ENCODE results near the gene ZNF326.
"Not testable (repeated sequence)": the region's sequence is repeated elsewhere in the genome, so short reads cannot be mapped to it uniquely, and the experiment has no call there.

ZNF326 gene

GRCh38 chr1:90039652-90040051 lies 44.7 kb downstream of the ZNF326 start:
- no peaks in the 10 kb centered on the region for H3K9me3 ChIP-seq (ENCODE audit: control insufficient read depth in 1 of 2, low read length in 2 of 2)
- no peak overlapping the region for H3K4me3 ChIP-seq (ENCODE audit: low read depth in 1 of 2, low read length in 2 of 2)
- no peaks in the 10 kb centered on the region for H3K36me3 ChIP-seq (ENCODE audit: control insufficient read depth in 1 of 2, insufficient read depth in 2 of 2, low read length in 2 of 2)
- no peak overlapping the region for H3K27ac ChIP-seq (ENCODE audit: low read depth, low read length)
- no peaks in the 10 kb centered on the region for H3K4me1 ChIP-seq (ENCODE audit: control insufficient read depth in 1 of 2, insufficient read depth in 2 of 2, low read length in 2 of 2)
- no peak overlapping the region for H3K9ac ChIP-seq (ENCODE audit: low read depth in 1 of 2, low read length in 2 of 2)
- H3K27me3 ChIP-seq (ENCODE audit: control insufficient read depth in 1 of 2, insufficient read depth in 2 of 2, low read length in 2 of 2), result no peaks in the 10 kb centered on the region

GRCh38 chr1:90043586-90043985 lies 48.7 kb downstream of the ZNF326 start:
- H3K4me3 ChIP-seq (ENCODE audit: low read depth in 1 of 2, low read length in 2 of 2), result no peak overlapping the region

GRCh38 chr1:90044346-90044745 lies 49.4 kb downstream of the ZNF326 start:
- Histone ChIP-seq H3K9me3 (ENCODE audit: control insufficient read depth in 1 of 2, low read length in 2 of 2) (no peaks in the 10 kb centered on the region), H3K27me3 (ENCODE audit: control insufficient read depth in 1 of 2, insufficient read depth in 2 of 2, low read length in 2 of 2) (no peaks in the 10 kb centered on the region)

More at GRCh38 chr1:90043586-90043985, 48.7 kb downstream of the ZNF326 start:
- Histone ChIP-seq H3K27ac (ENCODE audit: low read depth, low read length) (no peak overlapping the region), H3K9ac (ENCODE audit: low read depth in 1 of 2, low read length in 2 of 2) (no peak overlapping the region), H3K27me3 (ENCODE audit: control insufficient read depth in 1 of 2, insufficient read depth in 2 of 2, low read length in 2 of 2) (no peaks in the 10 kb centered on the region), H3K9me3 (ENCODE audit: control insufficient read depth in 1 of 2, low read length in 2 of 2) (no peaks in the 10 kb centered on the region), H3K36me3 (ENCODE audit: control insufficient read depth in 1 of 2, insufficient read depth in 2 of 2, low read length in 2 of 2) (no peaks in the 10 kb centered on the region), H3K4me1 (ENCODE audit: control insufficient read depth in 1 of 2, insufficient read depth in 2 of 2, low read length in 2 of 2) (no peaks in the 10 kb centered on the region)

GRCh38 chr1:90045853-90046563 lies 51.1 kb downstream of the ZNF326 start:
- H3K9me3 ChIP-seq (ENCODE audit: control insufficient read depth in 1 of 2, low read length in 2 of 2), result no peaks in the 10 kb centered on the region
- H3K27ac ChIP-seq (ENCODE audit: low read depth, low read length), result no peak overlapping the region
- H3K36me3 ChIP-seq (ENCODE audit: control insufficient read depth in 1 of 2, insufficient read depth in 2 of 2, low read length in 2 of 2), result no peaks in the 10 kb centered on the region
- H3K4me1 ChIP-seq (ENCODE audit: control insufficient read depth in 1 of 2, insufficient read depth in 2 of 2, low read length in 2 of 2), result no peaks in the 10 kb centered on the region
- H3K4me3 ChIP-seq (ENCODE audit: low read depth in 1 of 2, low read length in 2 of 2), result no peak overlapping the region
- H3K9ac ChIP-seq (ENCODE audit: low read depth in 1 of 2, low read length in 2 of 2), result no peak overlapping the region
- no peaks in the 10 kb centered on the region for H3K27me3 ChIP-seq (ENCODE audit: control insufficient read depth in 1 of 2, insufficient read depth in 2 of 2, low read length in 2 of 2)

More at GRCh38 chr1:90044346-90044745, 49.4 kb downstream of the ZNF326 start:
- no peak overlapping the region for H3K4me3 ChIP-seq (ENCODE audit: low read depth in 1 of 2, low read length in 2 of 2)
- no peak overlapping the region for H3K27ac ChIP-seq (ENCODE audit: low read depth, low read length)
- H3K36me3 ChIP-seq (ENCODE audit: control insufficient read depth in 1 of 2, insufficient read depth in 2 of 2, low read length in 2 of 2), result no peaks in the 10 kb centered on the region
- H3K4me1 ChIP-seq (ENCODE audit: control insufficient read depth in 1 of 2, insufficient read depth in 2 of 2, low read length in 2 of 2), result no peaks in the 10 kb centered on the region
- H3K9ac ChIP-seq (ENCODE audit: low read depth in 1 of 2, low read length in 2 of 2), result no peak overlapping the region

GRCh38 chr1:90046635-90047034 lies 51.7 kb downstream of the ZNF326 start:
- no peaks in the 10 kb centered on the region for H3K27me3 ChIP-seq (ENCODE audit: control insufficient read depth in 1 of 2, insufficient read depth in 2 of 2, low read length in 2 of 2)
- no peak overlapping the region for H3K4me3 ChIP-seq (ENCODE audit: low read depth in 1 of 2, low read length in 2 of 2)
- no peaks in the 10 kb centered on the region for H3K36me3 ChIP-seq (ENCODE audit: control insufficient read depth in 1 of 2, insufficient read depth in 2 of 2, low read length in 2 of 2)
- H3K9ac ChIP-seq (ENCODE audit: low read depth in 1 of 2, low read length in 2 of 2), result no peak overlapping the region
- no peaks in the 10 kb centered on the region for H3K4me1 ChIP-seq (ENCODE audit: control insufficient read depth in 1 of 2, insufficient read depth in 2 of 2, low read length in 2 of 2)
- no peak overlapping the region for H3K27ac ChIP-seq (ENCODE audit: low read depth, low read length)
- no peaks in the 10 kb centered on the region for H3K9me3 ChIP-seq (ENCODE audit: control insufficient read depth in 1 of 2, low read length in 2 of 2)

- Histone ChIP-seq H3K4me1 (ENCODE audit: control insufficient read depth in 1 of 2, insufficient read depth in 2 of 2, low read length in 2 of 2) (no peaks in the 10 kb centered on the region), H3K27ac (ENCODE audit: low read depth, low read length) (no peak overlapping the region), H3K9ac (ENCODE audit: low read depth in 1 of 2, low read length in 2 of 2) (no peak overlapping the region), H3K27me3 (ENCODE audit: control insufficient read depth in 1 of 2, insufficient read depth in 2 of 2, low read length in 2 of 2) (no peaks in the 10 kb centered on the region), H3K9me3 (ENCODE audit: control insufficient read depth in 1 of 2, low read length in 2 of 2) (no peaks in the 10 kb centered on the region), H3K4me3 (ENCODE audit: low read depth in 1 of 2, low read length in 2 of 2) (no peak overlapping the region), H3K36me3 (ENCODE audit: control insufficient read depth in 1 of 2, insufficient read depth in 2 of 2, low read length in 2 of 2) (no peaks in the 10 kb centered on the region)
Measured at GRCh38 chr1:90048043-90048442, 53.1 kb downstream of the ZNF326 start.

GRCh38 chr1:90062700-90063643 lies 68.1 kb downstream of the ZNF326 start:
- H3K36me3 ChIP-seq (ENCODE audit: control insufficient read depth in 1 of 2, insufficient read depth in 2 of 2, low read length in 2 of 2); H3K4me3 ChIP-seq (ENCODE audit: low read depth in 1 of 2, low read length in 2 of 2); H3K9ac ChIP-seq (ENCODE audit: low read depth in 1 of 2, low read length in 2 of 2): not testable (repeated sequence)

GRCh38 chr1:90064109-90064508 lies 69.2 kb downstream of the ZNF326 start:
- H3K9me3 ChIP-seq (ENCODE audit: control insufficient read depth in 1 of 2, low read length in 2 of 2); H3K27ac ChIP-seq (ENCODE audit: low read depth, low read length); H3K9ac ChIP-seq (ENCODE audit: low read depth in 1 of 2, low read length in 2 of 2); H3K4me1 ChIP-seq (ENCODE audit: control insufficient read depth in 1 of 2, insufficient read depth in 2 of 2, low read length in 2 of 2); H3K4me3 ChIP-seq (ENCODE audit: low read depth in 1 of 2, low read length in 2 of 2); H3K27me3 ChIP-seq (ENCODE audit: control insufficient read depth in 1 of 2, insufficient read depth in 2 of 2, low read length in 2 of 2); H3K36me3 ChIP-seq (ENCODE audit: control insufficient read depth in 1 of 2, insufficient read depth in 2 of 2, low read length in 2 of 2): not testable (repeated sequence)

More at GRCh38 chr1:90062700-90063643, 68.1 kb downstream of the ZNF326 start:
- H3K9me3 ChIP-seq (ENCODE audit: control insufficient read depth in 1 of 2, low read length in 2 of 2); H3K4me1 ChIP-seq (ENCODE audit: control insufficient read depth in 1 of 2, insufficient read depth in 2 of 2, low read length in 2 of 2); H3K27ac ChIP-seq (ENCODE audit: low read depth, low read length); H3K27me3 ChIP-seq (ENCODE audit: control insufficient read depth in 1 of 2, insufficient read depth in 2 of 2, low read length in 2 of 2): not testable (repeated sequence)

- Histone ChIP-seq H3K4me3 (ENCODE audit: low read depth in 1 of 2, low read length in 2 of 2) (no peak overlapping the region), H3K27ac (ENCODE audit: low read depth, low read length) (no peak overlapping the region), H3K36me3 (ENCODE audit: control insufficient read depth in 1 of 2, insufficient read depth in 2 of 2, low read length in 2 of 2) (no peaks in the 10 kb centered on the region), H3K9me3 (ENCODE audit: control insufficient read depth in 1 of 2, low read length in 2 of 2) (no peaks in the 10 kb centered on the region), H3K4me1 (ENCODE audit: control insufficient read depth in 1 of 2, insufficient read depth in 2 of 2, low read length in 2 of 2) (peaks cover 0 to 6% of the 10 kb centered on the region in 2 donors), H3K27me3 (ENCODE audit: control insufficient read depth in 1 of 2, insufficient read depth in 2 of 2, low read length in 2 of 2) (no peaks in the 10 kb centered on the region), H3K9ac (ENCODE audit: low read depth in 1 of 2, low read length in 2 of 2) (no peak overlapping the region)
Measured at GRCh38 chr1:90067194-90067931, 72.5 kb downstream of the ZNF326 start.

All from duodenal mucosa (tissue), 2 donors.